ENCODE measurements around the gene TNFSF18.

DNA sequence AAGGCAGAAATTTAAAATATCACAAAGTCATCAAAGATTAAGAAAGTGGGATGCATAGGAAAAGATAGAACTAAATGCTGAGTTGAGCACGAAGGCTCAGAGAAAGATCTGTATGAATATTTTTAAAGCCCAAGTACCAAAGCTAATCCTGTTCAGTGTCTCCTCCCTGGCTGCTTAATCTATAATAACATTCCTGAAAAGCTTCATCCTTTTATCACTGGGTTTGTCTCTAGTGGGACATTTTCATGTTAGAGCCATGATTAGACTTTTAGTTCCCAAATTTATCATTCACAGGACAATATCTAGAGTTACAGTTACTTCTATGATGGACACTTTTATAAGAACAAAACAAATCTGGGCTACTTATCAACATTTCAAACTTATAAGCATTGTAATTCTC is 38.6 kb downstream of the TNFSF18 start:
- TF ChIP-seq, protein P1, sequence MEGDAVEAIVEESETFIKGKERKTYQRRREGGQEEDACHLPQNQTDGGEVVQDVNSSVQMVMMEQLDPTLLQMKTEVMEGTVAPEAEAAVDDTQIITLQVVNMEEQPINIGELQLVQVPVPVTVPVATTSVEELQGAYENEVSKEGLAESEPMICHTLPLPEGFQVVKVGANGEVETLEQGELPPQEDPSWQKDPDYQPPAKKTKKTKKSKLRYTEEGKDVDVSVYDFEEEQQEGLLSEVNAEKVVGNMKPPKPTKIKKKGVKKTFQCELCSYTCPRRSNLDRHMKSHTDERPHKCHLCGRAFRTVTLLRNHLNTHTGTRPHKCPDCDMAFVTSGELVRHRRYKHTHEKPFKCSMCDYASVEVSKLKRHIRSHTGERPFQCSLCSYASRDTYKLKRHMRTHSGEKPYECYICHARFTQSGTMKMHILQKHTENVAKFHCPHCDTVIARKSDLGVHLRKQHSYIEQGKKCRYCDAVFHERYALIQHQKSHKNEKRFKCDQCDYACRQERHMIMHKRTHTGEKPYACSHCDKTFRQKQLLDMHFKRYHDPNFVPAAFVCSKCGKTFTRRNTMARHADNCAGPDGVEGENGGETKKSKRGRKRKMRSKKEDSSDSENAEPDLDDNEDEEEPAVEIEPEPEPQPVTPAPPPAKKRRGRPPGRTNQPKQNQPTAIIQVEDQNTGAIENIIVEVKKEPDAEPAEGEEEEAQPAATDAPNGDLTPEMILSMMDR (conservative IDR thresholded peaks at IDR 0.05), result no peak
- TF ChIP-seq ZFX (IDR thresholded peaks at IDR 0.05), result no peak
